ENCODE results near the gene GPR39.

- TF ChIP-seq POLR2A (IDR thresholded peaks at IDR 0.05) (no peak), CTCF (IDR thresholded peaks at IDR 0.05 in 8 of 11, conservative IDR thresholded peaks at IDR 0.05 in 3 of 11) (no peak), POLR2AphosphoS5 (IDR thresholded peaks at IDR 0.05) (no peak)
Measured at GRCh38 chr2:132368191-132368590, 48.4 kb upstream of the GPR39 start.

All from spleen (tissue), 7 donors.